Kidney capillary endothelial cell (primary cell): ENCODE data around the gene ACOX3.
"Not testable (repeated sequence)": the region's sequence is repeated elsewhere in the genome, so short reads cannot be mapped to it uniquely, and the experiment has no call there.

Source experiments
- DNase-seq: peaks from one replicate; pipeline ENCODE4 v3.0.0-alpha.2; 2018; ENCODE audit warnings: low spot score

The ACOX3 gene

DNA sequence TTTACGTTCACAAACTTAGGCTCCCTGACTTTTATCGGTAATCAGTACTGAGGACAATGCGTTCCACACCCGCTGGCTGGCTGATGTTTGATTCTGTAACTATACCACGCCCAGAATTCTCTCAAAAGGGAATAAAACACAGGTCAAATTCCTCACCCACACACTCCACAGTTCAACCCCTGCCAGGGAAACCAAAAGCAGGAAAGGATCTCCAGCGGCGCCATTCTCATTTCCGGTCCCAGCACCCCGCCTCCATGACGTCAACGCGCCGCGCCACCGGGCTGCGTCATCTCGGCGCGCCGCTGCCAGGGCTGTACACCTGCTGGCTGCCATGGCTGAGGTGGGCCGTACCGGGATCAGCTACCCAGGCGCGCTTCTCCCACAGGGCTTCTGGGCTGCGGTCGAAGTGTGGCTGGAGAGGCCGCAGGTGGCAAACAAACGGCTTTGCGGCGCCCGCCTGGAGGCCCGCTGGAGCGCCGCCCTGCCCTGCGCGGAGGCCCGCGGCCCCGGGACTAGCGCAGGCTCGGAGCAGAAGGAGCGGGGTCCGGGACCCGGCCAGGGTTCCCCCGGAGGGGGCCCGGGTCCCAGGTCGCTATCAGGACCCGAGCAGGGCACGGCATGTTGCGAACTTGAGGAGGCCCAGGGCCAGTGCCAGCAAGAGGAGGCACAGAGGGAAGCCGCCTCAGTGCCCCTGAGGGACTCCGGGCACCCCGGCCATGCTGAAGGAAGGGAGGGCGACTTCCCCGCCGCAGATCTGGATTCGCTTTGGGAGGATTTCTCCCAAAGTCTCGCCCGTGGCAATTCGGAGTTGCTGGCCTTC lies at the start of gene ACOX3, which contains the start of gene TRMT44:
Gene ACOX3 (minus strand): TSS at position 232 of the 820 bp plus-strand sequence. CDS start 24,202 bp downstream, outside the sequence.
Gene TRMT44 (plus strand): TSS at position 286 of the 820 bp plus-strand sequence. CDS start 46 bp downstream, at position 332.
- peak; percentile 89 for DNase-seq

DNA sequence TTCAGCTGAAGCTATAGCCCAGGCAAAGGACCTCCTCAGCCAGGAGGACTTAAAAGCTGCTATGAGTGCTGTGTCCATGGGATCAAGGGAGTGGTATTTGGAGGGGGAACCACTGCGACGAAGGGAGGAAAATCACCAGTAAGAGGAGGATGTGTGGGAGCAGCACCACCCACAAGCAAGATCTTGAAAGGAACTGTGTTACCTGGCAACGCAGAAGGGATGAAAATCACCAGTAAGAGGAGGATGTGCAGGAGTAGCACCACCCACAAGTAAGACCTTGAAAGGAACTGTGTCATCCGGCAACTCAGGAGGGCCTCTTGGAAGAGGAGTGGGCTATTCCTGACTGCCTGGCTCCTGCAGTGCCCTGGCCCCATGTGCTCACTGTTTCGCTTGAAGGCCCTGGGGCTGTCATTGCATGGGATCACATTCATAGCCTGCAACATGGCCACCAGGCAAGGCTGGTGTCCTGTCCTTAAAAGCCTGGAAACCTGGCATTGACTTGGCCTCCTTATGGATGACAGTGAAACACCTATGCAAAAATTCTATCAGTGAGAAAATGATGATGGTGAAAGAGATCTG lies 48.4 kb upstream of the ACOX3 start:
- no peak for DNase-seq

DNA sequence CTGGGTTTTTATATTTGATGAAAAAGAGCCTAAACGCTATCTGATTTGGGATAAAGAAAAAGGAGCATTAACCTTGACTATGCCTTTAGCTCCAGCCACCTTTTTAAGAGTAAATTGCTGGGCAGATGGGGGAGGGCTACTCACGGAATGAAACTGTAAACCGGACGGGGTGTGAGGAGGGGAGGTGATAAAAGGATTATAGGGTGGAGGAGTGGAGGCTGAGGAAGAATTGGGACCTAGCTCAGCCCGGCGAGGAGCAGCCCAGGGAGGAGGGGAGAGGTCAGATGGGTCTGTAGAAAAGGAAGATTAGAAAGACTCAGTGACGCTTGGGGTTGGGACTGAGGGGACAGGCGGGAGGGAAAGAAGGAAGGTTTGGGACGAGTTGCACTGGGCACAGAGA lies 46.1 kb upstream of the ACOX3 start:
- DNase-seq: not testable (repeated sequence)

DNA sequence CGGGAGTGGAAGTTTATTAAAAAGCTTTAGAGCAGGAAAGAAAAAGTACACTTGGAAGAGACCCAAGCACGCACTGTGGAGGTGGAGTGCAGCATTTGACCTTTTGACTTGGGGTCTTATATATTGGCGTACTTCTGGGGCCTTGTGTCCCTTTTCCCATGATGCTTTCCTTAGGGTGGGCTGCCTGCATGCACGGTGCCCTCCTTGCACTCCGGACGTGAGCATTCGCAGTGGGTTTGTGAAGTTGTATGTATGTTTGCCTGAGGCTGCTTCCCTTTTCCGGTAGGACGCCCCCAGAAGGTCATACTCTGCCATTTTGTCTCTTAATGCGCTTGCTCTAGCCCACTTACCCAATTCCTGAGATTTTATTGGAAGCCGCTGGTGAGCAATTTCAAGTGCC lies 39.7 kb upstream of the ACOX3 start:
- DNase-seq: no peak

DNA sequence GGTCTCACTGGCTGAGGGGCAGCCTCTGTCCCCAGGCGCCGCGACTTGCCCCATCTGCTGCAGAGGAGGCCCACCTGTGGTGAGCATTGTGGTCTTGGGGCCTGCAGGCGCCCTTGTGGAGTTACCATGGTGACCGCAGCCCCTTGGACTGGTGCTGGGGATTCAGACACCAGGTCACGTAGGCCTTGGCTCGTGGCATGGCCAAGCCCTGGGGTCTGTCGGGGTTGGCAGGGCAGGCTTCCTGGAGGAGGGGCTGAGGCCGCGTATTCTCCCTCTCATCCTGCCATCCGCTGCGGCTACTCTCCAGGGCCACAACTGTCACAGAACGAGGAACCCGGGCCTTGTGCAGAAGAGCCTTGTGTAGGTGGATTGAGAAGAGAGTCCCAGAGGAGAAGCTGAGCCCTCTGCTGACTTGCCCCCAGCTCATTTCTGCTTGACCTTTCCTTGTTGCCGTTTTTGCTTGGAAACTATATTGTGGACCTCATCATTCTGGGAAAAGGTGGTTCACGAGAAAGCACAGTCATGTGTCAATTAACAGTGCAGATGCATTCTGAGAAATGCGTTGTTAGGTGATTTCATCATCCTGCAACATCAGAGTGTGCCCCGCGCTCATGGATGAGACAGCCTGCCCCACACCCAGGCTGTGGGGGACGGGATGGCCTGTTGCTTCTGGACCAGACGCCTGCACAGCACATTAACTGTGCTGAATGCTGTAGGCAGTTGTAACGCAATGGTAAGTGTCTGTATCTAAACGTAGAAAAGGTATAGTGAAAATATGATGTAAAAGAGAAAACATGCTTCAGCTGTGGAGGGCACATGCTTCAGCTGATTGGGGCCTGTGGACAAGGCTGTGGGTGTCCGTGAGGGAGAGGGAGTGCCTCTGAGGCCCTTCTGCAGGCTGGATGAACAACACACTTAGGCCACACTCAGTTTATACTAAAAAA lies 38.5 kb upstream of the ACOX3 start:
- DNase-seq: no peak

DNA sequence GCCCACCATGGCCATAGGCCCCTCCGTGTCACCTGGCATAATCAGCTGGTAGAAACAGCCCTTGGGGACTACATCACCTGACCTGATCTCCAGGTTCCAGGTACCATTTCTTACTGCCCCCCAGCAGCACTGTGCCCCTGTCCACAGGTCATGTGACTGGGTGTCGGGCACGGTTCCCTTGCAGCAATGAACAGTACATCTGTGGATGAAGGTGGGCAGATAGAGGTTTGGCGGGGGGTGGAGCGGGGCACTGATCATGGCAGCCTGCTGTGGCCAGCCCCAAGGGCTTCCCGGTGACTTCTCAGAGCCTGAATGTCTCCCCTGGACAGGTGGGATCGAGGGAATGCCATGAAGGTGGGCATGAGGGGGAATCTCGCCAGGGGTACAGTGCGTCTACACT lies 37.8 kb upstream of the ACOX3 start:
- no peak for DNase-seq

DNA sequence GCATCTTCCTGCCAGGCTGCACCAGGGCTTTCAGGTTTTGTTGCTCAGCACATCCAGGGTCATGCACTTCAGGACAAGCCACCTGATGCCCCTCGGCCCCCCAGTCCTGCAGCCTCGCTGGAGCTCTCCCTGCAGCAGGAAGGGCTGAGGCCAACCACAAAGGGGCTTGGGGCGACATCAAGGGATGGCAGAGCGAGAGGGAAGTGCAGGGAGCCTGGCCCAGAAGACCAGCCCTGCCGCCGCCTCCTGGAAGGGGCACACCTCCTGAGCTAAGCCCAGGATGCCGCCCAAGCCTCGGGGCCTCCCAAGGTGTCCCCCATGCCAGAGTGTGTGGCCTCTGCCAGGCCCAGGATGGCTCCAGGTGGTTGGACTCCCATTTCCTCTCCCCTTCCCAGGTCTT lies 37.2 kb upstream of the ACOX3 start:
- no peak for DNase-seq

DNA sequence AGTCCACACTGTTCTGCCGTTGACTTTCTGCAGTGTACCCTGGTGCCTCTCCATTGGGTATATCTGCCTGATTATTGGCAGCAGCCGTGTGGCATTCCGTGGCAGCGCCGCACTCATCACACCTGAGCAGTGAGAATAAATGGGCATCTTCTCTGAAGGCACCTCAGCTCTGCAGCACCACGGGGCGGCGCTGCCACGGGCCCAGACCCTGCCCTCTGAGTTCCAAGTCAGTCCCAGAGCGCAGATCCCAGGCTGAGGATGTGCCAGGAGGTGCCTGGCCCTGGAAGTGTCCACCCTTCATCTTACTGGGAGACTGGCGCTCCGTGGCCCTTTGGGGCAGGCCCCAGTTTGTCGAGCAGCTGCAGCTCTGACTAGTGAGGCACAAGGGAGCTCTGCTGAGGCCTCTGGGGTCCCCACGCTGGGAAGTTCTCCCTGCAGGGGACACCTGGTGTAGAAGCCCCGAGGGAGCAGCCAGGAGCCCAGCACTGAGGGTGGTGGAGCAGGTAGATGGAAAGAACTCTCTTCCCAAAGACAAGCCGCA lies 36.6 kb upstream of the ACOX3 start:
- DNase-seq: no peak

DNA sequence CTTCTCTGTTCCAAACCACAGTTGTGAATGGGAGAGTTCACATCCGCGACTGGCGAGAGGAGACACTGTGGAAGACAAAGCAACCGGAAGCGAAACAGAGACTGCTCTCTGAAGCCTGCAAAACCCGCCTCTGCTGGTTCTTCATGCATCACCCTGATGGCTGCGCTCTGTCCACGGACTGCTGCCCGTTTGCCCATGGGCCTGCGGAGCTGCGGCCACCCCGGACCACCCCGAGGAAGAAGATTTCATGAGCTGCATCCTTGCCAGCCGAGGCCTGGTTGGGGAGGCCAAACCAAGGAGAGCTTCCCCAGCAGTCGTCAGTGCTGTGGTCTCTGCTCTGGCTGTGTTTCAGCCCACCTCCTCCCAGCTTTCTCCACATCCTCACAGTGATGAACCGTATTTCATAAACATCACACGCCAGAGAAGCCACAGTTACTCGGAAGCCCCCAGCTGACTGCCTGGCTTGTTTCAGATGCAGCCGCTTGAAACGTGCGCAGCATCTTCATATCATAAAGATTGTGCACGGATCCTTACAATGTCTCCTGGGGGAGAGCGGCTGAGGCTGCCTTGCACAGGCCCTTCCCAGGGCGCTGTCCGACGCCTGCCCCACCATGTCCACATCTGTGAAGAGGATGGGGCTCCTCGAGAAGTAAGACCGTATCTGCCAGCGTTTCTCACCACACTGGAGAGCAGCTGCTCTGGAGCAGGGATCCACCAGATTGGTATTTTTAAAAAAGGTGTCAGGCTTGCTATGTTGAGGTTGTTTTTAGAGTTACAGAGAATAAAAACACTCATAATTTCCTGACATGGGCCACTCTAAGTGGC lies 35.4 kb upstream of the ACOX3 start:
- DNase-seq: no peak

DNA sequence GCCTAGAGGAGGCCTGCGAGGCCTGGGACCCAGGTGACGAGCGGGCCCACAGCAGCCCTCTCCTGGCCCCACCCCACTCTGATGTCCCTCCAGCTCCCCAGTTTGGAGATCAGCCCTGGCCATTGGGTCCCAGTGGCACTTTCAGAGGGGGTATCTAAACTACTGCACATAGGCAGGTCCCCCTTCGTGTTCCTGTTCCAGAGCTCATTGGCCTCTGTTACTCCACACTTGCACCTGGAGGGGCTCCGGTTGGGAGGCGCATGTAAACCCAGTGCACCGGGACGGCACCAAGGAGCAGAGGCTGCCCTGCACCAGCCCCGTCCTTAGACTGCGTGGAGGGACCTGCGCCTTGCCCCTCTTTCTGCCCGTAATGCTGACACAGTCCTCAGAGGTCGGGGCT lies 34.3 kb upstream of the ACOX3 start:
- DNase-seq: no peak

DNA sequence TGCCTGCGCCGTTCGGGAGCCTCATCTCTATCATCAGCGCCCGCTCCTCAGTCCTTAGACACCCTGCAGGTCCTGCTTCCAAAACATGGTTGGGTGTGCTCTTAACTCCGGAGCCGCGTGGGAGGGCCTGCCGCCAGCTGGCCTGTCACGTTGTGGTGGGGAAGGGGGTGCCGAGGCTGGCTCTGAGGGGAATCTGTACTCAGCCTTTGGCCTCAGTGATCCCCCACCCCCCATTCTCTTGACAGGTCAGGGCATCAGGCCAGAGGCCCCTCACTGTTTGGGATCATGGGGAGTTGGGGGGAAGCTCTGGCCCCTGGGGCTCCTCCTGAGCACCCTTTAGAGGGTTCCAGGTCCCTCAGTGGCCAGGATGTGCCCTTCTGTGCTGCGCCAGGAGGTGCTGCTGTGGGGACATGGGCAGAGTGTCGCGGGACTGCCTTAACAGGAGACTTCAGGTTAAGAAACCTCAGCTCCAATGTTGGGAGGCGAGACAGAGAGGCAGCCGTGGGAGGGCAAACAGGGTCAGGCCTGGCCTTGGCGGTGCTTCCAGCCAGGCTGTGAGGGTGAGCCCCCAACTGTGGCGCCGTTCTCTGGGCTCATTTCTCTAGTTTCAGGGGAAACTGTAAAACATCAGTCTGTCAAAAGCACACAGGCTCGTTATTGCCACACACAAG lies 33.5 kb upstream of the ACOX3 start:
- DNase-seq: no peak

DNA sequence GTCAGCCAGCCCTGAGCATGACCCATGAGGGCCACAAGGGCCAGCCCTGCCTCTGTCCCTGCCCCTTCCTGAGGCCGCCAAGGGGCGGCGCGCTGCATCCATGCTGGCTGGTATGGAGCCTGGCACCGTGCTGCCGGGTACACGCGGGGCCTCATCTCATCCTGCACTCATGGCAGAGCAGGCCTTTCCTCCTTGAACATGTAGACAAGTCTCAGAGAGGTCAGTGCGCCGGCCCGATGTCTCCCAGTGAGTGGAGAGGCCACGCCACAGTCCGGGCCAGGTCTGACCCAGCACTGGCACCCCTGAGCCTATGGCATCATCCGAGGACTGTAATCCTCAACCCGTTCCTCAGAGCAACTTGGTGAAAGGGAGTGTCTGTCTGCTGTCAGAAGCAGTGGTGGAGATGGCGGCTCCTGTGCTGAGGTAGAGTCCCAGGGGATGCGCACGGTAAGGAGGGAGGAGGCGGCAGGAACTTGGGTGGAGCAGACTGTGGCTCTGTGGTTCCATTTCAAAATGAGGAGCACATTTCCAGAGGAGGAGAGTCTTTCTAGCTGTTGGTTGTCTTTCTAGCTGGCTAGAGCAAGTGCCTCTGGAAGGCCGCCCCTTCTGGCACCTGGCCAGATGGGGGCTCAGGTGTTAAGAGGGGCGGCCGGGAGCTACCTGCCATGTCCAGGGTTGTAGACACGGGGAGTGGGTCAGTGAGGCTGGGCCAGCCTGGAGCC lies 32.8 kb upstream of the ACOX3 start:
- DNase-seq: no peak

DNA sequence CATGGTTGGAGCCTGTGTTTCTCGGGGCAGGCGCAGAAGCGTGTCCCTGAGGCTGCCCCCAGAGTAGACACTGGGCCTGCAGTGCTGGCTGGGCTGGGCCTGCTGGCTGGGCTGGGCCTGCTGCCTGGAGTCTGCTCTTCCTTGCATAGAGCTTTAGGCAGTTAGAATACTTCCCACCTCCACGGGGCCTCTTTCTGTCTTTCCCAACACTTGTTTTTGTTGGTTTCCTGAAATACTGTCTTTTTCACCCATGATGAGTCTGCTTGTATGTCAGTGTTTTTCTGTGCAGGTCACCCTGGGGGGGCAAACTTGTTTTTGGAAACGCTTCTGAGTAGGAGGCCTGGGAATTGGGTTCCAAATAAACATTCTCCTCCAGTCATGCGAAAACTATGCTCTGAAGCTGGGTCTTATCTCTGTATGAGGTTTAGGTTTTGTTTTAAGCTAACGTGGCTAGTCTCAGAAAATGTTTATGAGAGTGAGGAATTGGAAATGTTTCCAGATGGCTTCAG lies 32.2 kb upstream of the ACOX3 start:
- no peak for DNase-seq

DNA sequence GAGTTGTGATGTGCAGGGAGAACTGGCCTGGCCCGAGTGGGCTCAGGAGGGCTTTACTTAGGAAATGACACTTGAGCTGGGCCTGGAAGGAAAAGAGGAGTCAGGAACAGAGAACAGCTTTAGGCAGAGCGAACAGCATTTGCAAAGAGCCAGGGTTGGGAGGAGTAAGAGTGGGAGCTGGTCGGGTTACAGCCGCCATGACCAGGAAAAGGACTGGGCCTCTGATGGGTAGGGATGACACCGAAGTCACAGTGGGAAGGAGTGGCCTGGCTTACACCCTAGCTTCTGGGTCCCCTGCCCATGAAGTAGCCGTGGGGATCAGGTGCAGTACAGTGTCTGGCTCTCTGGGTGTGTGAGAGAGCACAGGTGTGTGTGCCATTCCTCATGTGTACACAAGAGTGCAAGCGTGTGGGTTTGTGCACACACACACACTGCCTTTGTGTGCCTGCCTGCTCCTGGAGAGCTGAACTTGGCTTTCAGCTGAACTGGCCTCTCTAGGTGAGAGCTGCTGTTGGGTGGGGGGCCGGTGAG lies 31.7 kb upstream of the ACOX3 start:
- DNase-seq: no peak

DNA sequence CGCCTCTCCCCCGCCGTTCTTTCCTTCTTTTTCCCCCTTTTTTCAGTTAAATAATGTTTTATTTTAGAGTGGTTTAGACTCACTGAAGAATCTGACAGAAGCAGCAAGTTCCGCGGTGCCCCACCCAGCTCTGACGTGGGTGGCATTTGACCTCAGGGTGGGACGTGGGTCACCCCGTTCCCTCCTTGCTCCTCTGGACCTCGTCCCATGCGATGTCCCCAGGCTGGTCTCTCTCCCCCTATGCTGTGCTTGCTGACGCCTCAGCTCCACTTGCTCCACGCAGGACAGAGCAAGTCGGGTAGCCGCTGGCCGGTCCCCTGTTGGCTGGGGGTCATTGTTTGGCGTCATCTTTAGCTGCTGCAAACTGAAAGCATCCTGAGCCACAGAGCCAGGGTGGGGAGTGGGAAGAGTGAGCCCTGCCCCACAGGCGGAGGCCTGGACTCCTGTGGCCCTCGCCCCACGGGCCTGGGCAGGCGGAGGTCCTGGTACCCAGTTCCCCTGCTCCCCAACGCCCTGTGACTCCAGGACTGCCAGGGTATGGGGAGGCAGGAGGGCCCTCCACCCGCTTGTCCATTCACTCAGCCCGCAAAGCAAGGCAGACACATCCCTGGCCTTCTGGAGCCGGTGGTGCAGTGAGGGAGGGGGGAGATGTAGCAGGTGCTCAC lies 30.8 kb upstream of the ACOX3 start:
- DNase-seq: no peak

DNA sequence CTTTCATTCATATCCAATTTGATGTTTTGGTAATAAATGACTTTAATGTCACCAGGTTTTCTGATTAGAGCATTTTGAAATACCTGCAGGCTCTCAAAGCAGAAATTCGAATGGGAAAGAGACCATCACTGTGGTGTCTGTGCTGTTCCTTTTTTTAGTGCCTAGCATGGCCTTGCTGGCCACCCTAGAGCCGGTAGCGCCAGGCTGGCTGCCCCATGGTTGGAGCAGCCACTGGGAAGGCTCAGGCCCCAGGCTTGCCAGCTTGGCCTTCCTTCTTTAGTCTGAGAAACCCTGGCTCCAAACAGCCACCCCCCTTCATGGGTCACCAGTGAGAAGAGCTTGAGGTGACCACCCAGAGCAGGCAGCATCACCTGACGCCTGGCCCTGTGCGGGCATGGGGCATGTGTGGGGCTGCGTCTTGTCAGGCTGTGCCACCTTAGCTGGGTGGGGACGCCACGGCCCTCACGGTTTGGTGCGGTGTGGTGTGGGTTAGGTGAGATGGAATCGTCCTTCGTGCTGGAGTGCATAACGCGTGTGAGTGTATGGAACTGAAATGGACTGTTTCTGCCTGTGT lies 30.0 kb upstream of the ACOX3 start:
- DNase-seq: no peak

DNA sequence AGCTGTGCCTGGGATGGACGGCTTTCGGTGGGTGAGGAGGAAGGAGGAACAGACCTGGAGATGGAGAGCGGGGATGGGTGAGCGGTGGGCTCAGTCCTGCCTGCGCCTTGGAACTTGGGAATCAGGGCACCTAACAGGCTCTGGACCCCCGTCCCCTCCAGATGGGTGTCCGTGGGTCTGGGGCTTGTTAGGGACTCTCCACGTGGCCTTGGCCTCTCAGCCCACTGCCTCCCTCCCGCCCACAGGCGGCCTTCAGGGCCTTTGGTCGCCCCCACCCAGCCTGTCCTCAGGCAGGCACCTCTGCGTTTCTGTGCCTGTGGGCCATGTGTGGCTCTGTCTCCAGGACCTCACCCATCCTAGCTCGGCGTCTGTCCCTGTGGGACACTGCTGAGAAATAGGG lies 29.0 kb upstream of the ACOX3 start:
- no peak for DNase-seq

DNA sequence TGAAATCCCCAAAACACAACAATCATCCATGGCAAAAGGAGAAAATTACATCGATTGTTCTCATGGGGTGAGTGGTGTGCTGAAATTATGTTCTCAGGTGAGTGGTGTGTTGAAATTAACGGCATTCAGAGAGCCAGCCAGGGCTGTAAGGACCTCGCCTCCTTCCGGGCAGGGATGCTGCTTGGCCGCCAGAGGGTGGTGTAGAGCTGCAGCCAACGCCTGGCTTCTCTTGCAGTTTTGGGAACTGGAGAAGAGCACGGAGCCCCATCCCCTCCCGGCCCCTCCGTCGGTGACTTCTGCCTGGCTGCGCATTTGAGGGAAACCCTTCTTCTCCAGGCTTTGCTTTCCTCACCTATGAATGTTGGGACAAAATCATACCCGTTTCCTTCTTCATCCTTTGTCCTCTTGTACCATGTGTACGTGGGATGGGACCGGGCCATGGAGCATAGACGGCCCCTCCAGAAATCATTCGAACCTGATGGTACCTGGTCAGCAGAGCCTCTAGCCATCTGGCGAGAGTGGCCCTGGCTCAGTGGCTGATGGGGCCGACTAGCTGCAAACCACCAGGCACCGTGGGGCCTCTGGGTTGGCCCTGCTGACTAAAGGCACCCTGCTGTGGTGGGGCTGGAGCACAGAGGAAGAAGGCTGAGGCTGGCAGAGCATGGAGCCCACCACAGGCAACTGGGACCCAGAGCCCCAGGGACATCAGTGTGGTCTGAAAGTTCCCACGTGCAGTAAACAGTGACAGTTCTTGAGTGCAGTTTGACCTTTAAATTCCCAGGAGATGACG lies 28.4 kb upstream of the ACOX3 start:
- peak; percentile 41 for DNase-seq
